ENCODE results near the gene COQ2.

- TF ChIP-seq CTCF (conservative IDR thresholded peaks at IDR 0.05 in 1 of 2, IDR thresholded peaks at IDR 0.05 in 1 of 2; ENCODE audit: low read depth in 1 of 2, low read length in 2 of 2) = no peak
- no peak for TF ChIP-seq EZH2 (IDR thresholded peaks at IDR 0.05; ENCODE audit: low read length, missing control alignments)
Observed at GRCh38 chr4:83223781-83224180, 60.8 kb downstream of the COQ2 start.
